GM19025 (cell line): ENCODE results near the gene SIAE.

Experiments
- ATAC-seq: cut with Tn5 transposase; IDR thresholded peaks from one replicate; pipeline ENCODE4 v1.9.1; 2021; ENCODE audit warnings: mild to moderate bottlenecking, low read depth, moderate library complexity; ENCODE audit not compliant: unreplicated experiment

Gene SIAE

GRCh38 chr11:124669193-124669592, 4.3 kb downstream of the SIAE start:
- ATAC-seq, result no peak

- no peak for ATAC-seq
Measured at GRCh38 chr11:124667601-124668000, 5.9 kb downstream of the SIAE start.

- no peak for ATAC-seq
Measured at GRCh38 chr11:124663861-124664260, 9.7 kb downstream of the SIAE start.

- no peak for ATAC-seq
Measured at GRCh38 chr11:124662106-124662505, 11.4 kb downstream of the SIAE start.

GRCh38 chr11:124661553-124661952, 12.0 kb downstream of the SIAE start:
- no peak for ATAC-seq

GRCh38 chr11:124658986-124659385, 14.6 kb downstream of the SIAE start:
- no peak for ATAC-seq

- no peak for ATAC-seq
Measured at GRCh38 chr11:124658501-124658900, 15.0 kb downstream of the SIAE start.

GRCh38 chr11:124657904-124658303, 15.6 kb downstream of the SIAE start:
- no peak for ATAC-seq

GRCh38 chr11:124656774-124657630, 16.5 kb downstream of the SIAE start:
- ATAC-seq, result no peak

- no peak for ATAC-seq
Measured at GRCh38 chr11:124648610-124649009, 24.9 kb downstream of the SIAE start.

GRCh38 chr11:124646148-124646547, 27.4 kb downstream of the SIAE start:
- no peak for ATAC-seq

- ATAC-seq, result no peak
Measured at GRCh38 chr11:124644426-124645280, 28.9 kb downstream of the SIAE start.

GRCh38 chr11:124643605-124644425, 29.7 kb downstream of the SIAE start:
- no peak for ATAC-seq

- ATAC-seq, result no peak
Measured at GRCh38 chr11:124643042-124643604, 30.4 kb downstream of the SIAE start.

- ATAC-seq, result no peak
Measured at GRCh38 chr11:124642628-124643027, 30.9 kb downstream of the SIAE start.

- no peak for ATAC-seq
Measured at GRCh38 chr11:124640666-124641065, 32.9 kb downstream of the SIAE start.

- no peak for ATAC-seq
Measured at GRCh38 chr11:124639186-124639585, 34.4 kb downstream of the SIAE start.

- ATAC-seq, result no peak
Measured at GRCh38 chr11:124638500-124638899, 35.0 kb downstream of the SIAE start.

GRCh38 chr11:124635932-124636331, 37.6 kb downstream of the SIAE start:
- no peak for ATAC-seq

- ATAC-seq, result no peak
Measured at GRCh38 chr11:124633355-124633754, 40.2 kb downstream of the SIAE start.
